ENCODE measurements around the gene RNASE1. TPM values are rescaled to one million over a fixed set of nuclear protein-coding genes. Genes with fewer than 3 reads are reported as not detected.

RNASE1 gene
- total RNA-seq, 1 experiment from 2014 or later: 0.51 TPM

- no peak overlapping the region for H3K4me2 ChIP-seq (ENCODE audit: low read length)
Observed at GRCh38 chr14:20798318-20798717, 4.3 kb downstream of the RNASE1 start.

DNA sequence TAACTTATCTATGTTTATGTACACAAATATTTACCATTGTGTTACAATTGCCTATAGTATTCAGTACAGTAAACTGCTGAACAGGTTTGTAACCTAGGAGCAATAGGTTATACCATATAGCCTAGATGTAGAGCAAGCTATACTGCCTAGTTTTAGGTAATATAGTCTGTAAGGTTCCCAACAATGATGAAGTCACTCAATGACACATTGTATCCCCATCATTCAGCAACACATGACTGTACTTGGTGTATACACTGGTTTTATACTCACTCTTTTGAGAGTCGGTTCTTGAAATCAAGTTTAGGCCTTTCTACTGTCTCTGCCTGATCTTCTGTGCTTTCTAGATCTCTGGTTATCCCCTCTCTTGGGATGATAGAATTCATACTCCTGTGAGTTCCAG, 5.5 kb downstream of the RNASE1 start:
- no peaks in the 10 kb centered on the region for H4K20me1 ChIP-seq (ENCODE audit: low read length)
- ATAC-seq (no peak), DNase-seq (no peak)
- BruUV-seq (replicated peaks): no TSS peak
- no peaks in the 10 kb centered on the region for H3K9me3 ChIP-seq (ENCODE audit: low read length)
- H3K4me1 ChIP-seq (ENCODE audit: insufficient read depth, low read length): no peaks in the 10 kb centered on the region
- H2AFZ ChIP-seq (ENCODE audit: low read length): no peak overlapping the region
- H3K4me2 ChIP-seq (ENCODE audit: low read length): no peak overlapping the region
- no peaks in the 10 kb centered on the region for H3K79me2 ChIP-seq (ENCODE audit: low read length)
- POLR2A ChIA-PET (ENCODE audit: unreplicated experiment): no interaction called here
- H3K9me2 ChIP-seq (replicated peaks; ENCODE audit: low read length): no peaks in the 10 kb centered on the region
- no peaks in the 10 kb centered on the region for H3F3A ChIP-seq (ENCODE audit: low read length, unreplicated experiment)
- H3K4me3 ChIP-seq (ENCODE audit: low read length): no peak overlapping the region
- H3K9ac ChIP-seq (ENCODE audit: low read length): no peak overlapping the region
- no peaks in the 10 kb centered on the region for H3K36me3 ChIP-seq (ENCODE audit: low read depth, low read length)
- peaks cover 28% of the 10 kb centered on the region for H3K27me3 ChIP-seq (ENCODE audit: low read length)
- TF ChIP-seq CTCF (conservative IDR thresholded peaks at IDR 0.05; ENCODE audit: low read depth, low read length) (no peak), EZH2 (IDR thresholded peaks at IDR 0.05; ENCODE audit: low read length, unreplicated experiment) (no peak), EZH2phosphoT487 (IDR thresholded peaks at IDR 0.05; ENCODE audit: borderline replicate concordance, low read length) (no peak)
- intact Hi-C loops (cut with micrococcal nuclease): no loop called here
- no peak overlapping the region for H3K27ac ChIP-seq (ENCODE audit: low read length)
- CTCF ChIA-PET: no interaction called here

More at GRCh38 chr14:20798318-20798717, 4.3 kb downstream of the RNASE1 start:
- no peak for ATAC-seq
- no TSS peak for BruUV-seq (replicated peaks)
- intact Hi-C loops (cut with micrococcal nuclease): no loop called here
- Histone ChIP-seq H3K27ac (ENCODE audit: low read length) (no peak overlapping the region), H4K20me1 (ENCODE audit: low read length) (no peaks in the 10 kb centered on the region), H3K27me3 (ENCODE audit: low read length) (peaks cover 24% of the 10 kb centered on the region), H3K9me3 (ENCODE audit: low read length) (no peaks in the 10 kb centered on the region), H3K4me1 (ENCODE audit: insufficient read depth, low read length) (no peaks in the 10 kb centered on the region; the same call in 1 of the 2 replicates), H3K9me2 (replicated peaks; ENCODE audit: low read length) (no peaks in the 10 kb centered on the region), H3K36me3 (ENCODE audit: low read depth, low read length) (no peaks in the 10 kb centered on the region), H3K9ac (ENCODE audit: low read length) (no peak overlapping the region), H2AFZ (ENCODE audit: low read length) (no peak overlapping the region), H3F3A (ENCODE audit: low read length, unreplicated experiment) (no peaks in the 10 kb centered on the region), H3K79me2 (ENCODE audit: low read length) (no peaks in the 10 kb centered on the region), H3K4me3 (ENCODE audit: low read length) (no peak overlapping the region)
- no peak for TF ChIP-seq EZH2phosphoT487 (IDR thresholded peaks at IDR 0.05; ENCODE audit: borderline replicate concordance, low read length)
- no peak for TF ChIP-seq EZH2 (IDR thresholded peaks at IDR 0.05; ENCODE audit: low read length, unreplicated experiment)
- TF ChIP-seq CTCF (conservative IDR thresholded peaks at IDR 0.05; ENCODE audit: low read depth, low read length): no peak
- ChIA-PET CTCF (no interaction called here), POLR2A (ENCODE audit: unreplicated experiment) (no interaction called here)
- no peak for DNase-seq

DNA sequence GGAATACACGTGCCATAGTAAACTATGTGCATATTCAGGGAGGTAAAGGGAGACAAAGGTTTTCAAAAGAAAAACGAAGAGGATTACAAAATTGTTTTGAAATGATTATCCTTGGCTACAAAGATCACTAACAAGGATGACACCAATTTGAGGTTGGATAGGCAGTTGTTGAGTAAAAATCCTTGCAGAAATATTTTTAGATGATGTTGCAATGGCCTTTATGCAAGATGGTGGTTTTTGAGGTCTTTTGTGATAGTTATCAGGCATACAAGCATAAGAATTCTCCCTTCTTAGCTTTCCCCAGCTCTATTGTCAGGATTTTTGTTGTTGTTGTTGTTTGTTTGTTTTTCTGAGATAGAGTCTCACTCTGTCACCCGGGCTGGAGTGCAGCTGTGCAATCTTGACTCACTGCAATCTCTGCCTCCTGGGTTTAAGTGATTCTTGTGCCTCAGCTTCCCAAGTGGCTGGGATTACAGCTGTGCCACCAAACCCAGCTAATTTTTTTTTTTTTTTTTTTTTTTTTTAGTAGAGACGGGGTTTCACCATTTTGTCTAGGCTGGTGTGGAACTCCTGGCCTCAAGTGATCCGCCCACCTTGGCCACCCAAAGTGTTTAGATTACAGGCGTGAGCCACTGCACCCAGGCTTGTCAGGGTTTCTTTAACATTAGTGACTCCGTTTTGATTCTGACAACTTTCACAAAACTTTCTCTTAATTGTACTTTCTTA, 7.8 kb downstream of the RNASE1 start:
- Histone ChIP-seq H3K4me1 (ENCODE audit: insufficient read depth, low read length) (no peaks in the 10 kb centered on the region), H2AFZ (ENCODE audit: low read length) (no peak overlapping the region), H3K9me2 (replicated peaks; ENCODE audit: low read length) (no peaks in the 10 kb centered on the region), H3K9me3 (ENCODE audit: low read length) (no peaks in the 10 kb centered on the region), H3K4me2 (ENCODE audit: low read length) (no peak overlapping the region), H3K4me3 (ENCODE audit: low read length) (no peak overlapping the region), H3K27me3 (ENCODE audit: low read length) (peaks cover 44% of the 10 kb centered on the region), H3K36me3 (ENCODE audit: low read depth, low read length) (no peaks in the 10 kb centered on the region), H3K79me2 (ENCODE audit: low read length) (no peaks in the 10 kb centered on the region), H3F3A (ENCODE audit: low read length, unreplicated experiment) (no peaks in the 10 kb centered on the region), H3K27ac (ENCODE audit: low read length) (no peak overlapping the region), H3K9ac (ENCODE audit: low read length) (no peak overlapping the region), H4K20me1 (ENCODE audit: low read length) (no peaks in the 10 kb centered on the region)
- no peak for DNase-seq
- TF ChIP-seq CTCF (conservative IDR thresholded peaks at IDR 0.05; ENCODE audit: low read depth, low read length) (no peak), EZH2 (IDR thresholded peaks at IDR 0.05; ENCODE audit: low read length, unreplicated experiment) (no peak), EZH2phosphoT487 (IDR thresholded peaks at IDR 0.05; ENCODE audit: borderline replicate concordance, low read length) (no peak)
- no peak for ATAC-seq
- CTCF ChIA-PET: no interaction called here
- BruUV-seq (replicated peaks): no TSS peak
- intact Hi-C loops (cut with micrococcal nuclease): no loop called here
- POLR2A ChIA-PET (ENCODE audit: unreplicated experiment): no interaction called here
